MCF 10A (cell line): ENCODE measurements around the gene RAG2. TPM values are rescaled to one million over a fixed set of nuclear protein-coding genes. Genes with fewer than 3 reads are reported as not detected.
A peak's percentile ranks its signal among the peaks of the same experiment; 100 is the strongest.

Experiments
- BruUV-seq: library from RNA; stranded (reverse); fragments of 400-500 nt; replicated peaks from 2 replicates; lab custom pipeline; 2021; lab: Mats Ljungman, UMichigan
- CTCF ChIA-PET: fragments of 300-600 bp; sonication (Branson Sonifier 250); formaldehyde crosslinking; extraction: SDS; loops from one replicate; lab custom pipeline; 2021; ENCODE audit warnings: antibody characterized with exemption, inconsistent platforms; lab: Yijun Ruan, JAX
- POLR2A ChIA-PET: fragments of 300-600, 350-650 bp; sonication (Branson Sonifier 250); formaldehyde crosslinking; extraction: SDS; loops from one replicate; lab custom pipeline; 2020; ENCODE audit warnings: antibody characterized with exemption, inconsistent platforms; lab: Yijun Ruan, JAX
- DNase-seq: peaks from one replicate; pipeline ENCODE4 v3.0.0-alpha.2; 2018; ENCODE audit not compliant: unreplicated experiment
- H3K27ac Mint-ChIP-seq: one replicate; pipeline ENCODE4 v1.8.0; 2022; ENCODE audit warnings: mild to moderate bottlenecking, low read depth, mixed read lengths; ENCODE audit not compliant: unreplicated experiment
- H3K27me3 Mint-ChIP-seq: one replicate; pipeline ENCODE4 v1.8.0; 2022; ENCODE audit warnings: mixed read lengths; ENCODE audit not compliant: insufficient read depth, unreplicated experiment
- H3K36me3 Mint-ChIP-seq: one replicate; pipeline ENCODE4 v1.8.0; 2022; ENCODE audit warnings: mild to moderate bottlenecking, moderate library complexity, mixed read lengths; ENCODE audit not compliant: insufficient read depth, unreplicated experiment
- H3K4me1 Mint-ChIP-seq: one replicate; pipeline ENCODE4 v1.8.0; 2022; ENCODE audit warnings: mixed read lengths; ENCODE audit not compliant: insufficient read depth, unreplicated experiment
- H3K4me3 Mint-ChIP-seq: one replicate; pipeline ENCODE4 v1.8.0; 2022; ENCODE audit warnings: mild to moderate bottlenecking, moderate library complexity, mixed read lengths; ENCODE audit not compliant: unreplicated experiment
- H3K9me3 Mint-ChIP-seq: one replicate; pipeline ENCODE4 v1.8.0; 2022; ENCODE audit warnings: mixed read lengths; ENCODE audit not compliant: unreplicated experiment
- intact Hi-C: fragments of 100-400 bp; cut with micrococcal nuclease; formaldehyde crosslinking; loops from 2 replicates; pipeline ENCODE4 v1.14.1; 2022
- total RNA-seq: library from RNA; stranded (reverse); gene quantifications from 2 replicates; pipeline ENCODE4 v1.2.3, GENCODE V29; 2022
- TF ChIP-seq, protein P1 (sequence below): fragments of 200-600 bp; IDR thresholded peaks from one replicate; pipeline ENCODE4 v1.8.0; 2022; ENCODE audit warnings: antibody characterized with exemption, mild to moderate bottlenecking; ENCODE audit not compliant: unreplicated experiment

The RAG2 gene
- total RNA-seq, 1 experiment from 2014 or later: not detected

DNA sequence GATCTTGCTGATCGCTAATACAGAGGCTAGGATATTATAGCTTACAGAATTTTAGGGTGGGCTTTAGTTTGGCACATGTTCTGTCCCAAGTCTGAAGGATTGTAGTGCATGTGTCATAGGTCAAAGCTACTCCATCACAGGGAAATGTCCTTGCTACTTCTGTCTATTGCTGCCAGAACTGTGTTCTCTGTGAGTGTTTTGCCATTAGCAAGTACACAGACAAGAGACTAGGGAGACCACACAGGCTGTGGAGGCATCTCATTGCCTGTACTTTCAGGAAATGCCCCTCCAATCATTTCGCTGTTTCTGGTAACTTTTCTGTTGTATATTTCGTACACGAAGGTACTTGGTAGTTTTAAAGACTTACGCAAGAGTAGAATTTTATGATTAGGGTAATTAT lies 25.5 kb upstream of the RAG2 start:
- no peaks in the 10 kb centered on the region for H3K36me3 Mint-ChIP-seq
- BruUV-seq: no TSS peak
- no peak overlapping the region for H3K4me3 Mint-ChIP-seq
- DNase-seq: no peak
- no peaks in the 10 kb centered on the region for H3K27me3 Mint-ChIP-seq
- no peaks in the 10 kb centered on the region for H3K9me3 Mint-ChIP-seq
- no peak overlapping the region for H3K27ac Mint-ChIP-seq
- POLR2A ChIA-PET: no interaction called here
- TF ChIP-seq, protein P1, sequence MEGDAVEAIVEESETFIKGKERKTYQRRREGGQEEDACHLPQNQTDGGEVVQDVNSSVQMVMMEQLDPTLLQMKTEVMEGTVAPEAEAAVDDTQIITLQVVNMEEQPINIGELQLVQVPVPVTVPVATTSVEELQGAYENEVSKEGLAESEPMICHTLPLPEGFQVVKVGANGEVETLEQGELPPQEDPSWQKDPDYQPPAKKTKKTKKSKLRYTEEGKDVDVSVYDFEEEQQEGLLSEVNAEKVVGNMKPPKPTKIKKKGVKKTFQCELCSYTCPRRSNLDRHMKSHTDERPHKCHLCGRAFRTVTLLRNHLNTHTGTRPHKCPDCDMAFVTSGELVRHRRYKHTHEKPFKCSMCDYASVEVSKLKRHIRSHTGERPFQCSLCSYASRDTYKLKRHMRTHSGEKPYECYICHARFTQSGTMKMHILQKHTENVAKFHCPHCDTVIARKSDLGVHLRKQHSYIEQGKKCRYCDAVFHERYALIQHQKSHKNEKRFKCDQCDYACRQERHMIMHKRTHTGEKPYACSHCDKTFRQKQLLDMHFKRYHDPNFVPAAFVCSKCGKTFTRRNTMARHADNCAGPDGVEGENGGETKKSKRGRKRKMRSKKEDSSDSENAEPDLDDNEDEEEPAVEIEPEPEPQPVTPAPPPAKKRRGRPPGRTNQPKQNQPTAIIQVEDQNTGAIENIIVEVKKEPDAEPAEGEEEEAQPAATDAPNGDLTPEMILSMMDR: no peak
- intact Hi-C loops: loop anchor here (5.0 kb wide), 1 partner anchor 111 kb away; the partner anchor contains the start of gene TRAF6
- peaks cover 5% of the 10 kb centered on the region for H3K4me1 Mint-ChIP-seq
- CTCF ChIA-PET: interaction anchor here (0.5 to 1.3 kb wide), 3 partner anchors 14 to 117 kb away, joined by 3 to 12 read pairs (median 3); no protein-coding TSS in a partner anchor

GRCh38 chr11:36622431-36623136 lies 24.5 kb upstream of the RAG2 start:
- Mint-ChIP-seq H3K36me3 (no peaks in the 10 kb centered on the region), H3K4me1 (peaks cover 6% of the 10 kb centered on the region), H3K27ac (no peak overlapping the region), H3K9me3 (no peaks in the 10 kb centered on the region), H3K27me3 (no peaks in the 10 kb centered on the region), H3K4me3 (no peak overlapping the region)
- TF ChIP-seq, protein P1: peak; percentile 27
- POLR2A ChIA-PET: no interaction called here
- CTCF ChIA-PET: interaction anchor here (1.0 to 2.1 kb wide), 3 partner anchors 13 to 58 kb away, joined by 3 to 12 read pairs (median 9); no protein-coding TSS in a partner anchor
- intact Hi-C loops: loop anchor here (1.0 to 5.0 kb wide), 2 partner anchors 58 to 110 kb away; partner anchors contain the start of gene TRAF6
- DNase-seq: peak; percentile 39
- no TSS peak for BruUV-seq

GRCh38 chr11:36620246-36620645 lies 22.2 kb upstream of the RAG2 start:
- Mint-ChIP-seq H3K4me3 (no peak overlapping the region), H3K36me3 (no peaks in the 10 kb centered on the region), H3K4me1 (peaks cover 6% of the 10 kb centered on the region), H3K27me3 (no peaks in the 10 kb centered on the region), H3K9me3 (no peaks in the 10 kb centered on the region), H3K27ac (no peak overlapping the region)
- intact Hi-C loops: loop anchor here (5.0 kb wide), 1 partner anchor 108 kb away; the partner anchor contains the start of gene TRAF6
- TF ChIP-seq, protein P1: no peak
- BruUV-seq: no TSS peak
- CTCF ChIA-PET: interaction anchor here (2.1 kb wide), 1 partner anchor 56 kb away, joined by 9 read pairs; no protein-coding TSS in a partner anchor
- no peak for DNase-seq
- POLR2A ChIA-PET: no interaction called here

- intact Hi-C loops: no loop called here
- ChIA-PET POLR2A (no interaction called here), CTCF (interaction anchor here (0.8 to 1.3 kb wide), 2 partner anchors 34 to 55 kb away, joined by 3 to 5 read pairs; no protein-coding TSS in a partner anchor)
- Mint-ChIP-seq H3K27me3 (no peaks in the 10 kb centered on the region), H3K4me3 (no peak overlapping the region), H3K36me3 (no peaks in the 10 kb centered on the region), H3K27ac (no peak overlapping the region), H3K9me3 (no peaks in the 10 kb centered on the region), H3K4me1 (peaks cover 6% of the 10 kb centered on the region)
- no peak for DNase-seq
- TF ChIP-seq, protein P1: no peak
- BruUV-seq: no TSS peak
Observed at GRCh38 chr11:36619502-36619901, 21.5 kb upstream of the RAG2 start.
